NCI-H345 (cell line): ENCODE measurements around the gene FBN1.

Experiments
- DNase-seq: peaks from one replicate; lab custom pipeline; 2025; lab: John Stamatoyannopoulos, UW

The FBN1 gene

DNA sequence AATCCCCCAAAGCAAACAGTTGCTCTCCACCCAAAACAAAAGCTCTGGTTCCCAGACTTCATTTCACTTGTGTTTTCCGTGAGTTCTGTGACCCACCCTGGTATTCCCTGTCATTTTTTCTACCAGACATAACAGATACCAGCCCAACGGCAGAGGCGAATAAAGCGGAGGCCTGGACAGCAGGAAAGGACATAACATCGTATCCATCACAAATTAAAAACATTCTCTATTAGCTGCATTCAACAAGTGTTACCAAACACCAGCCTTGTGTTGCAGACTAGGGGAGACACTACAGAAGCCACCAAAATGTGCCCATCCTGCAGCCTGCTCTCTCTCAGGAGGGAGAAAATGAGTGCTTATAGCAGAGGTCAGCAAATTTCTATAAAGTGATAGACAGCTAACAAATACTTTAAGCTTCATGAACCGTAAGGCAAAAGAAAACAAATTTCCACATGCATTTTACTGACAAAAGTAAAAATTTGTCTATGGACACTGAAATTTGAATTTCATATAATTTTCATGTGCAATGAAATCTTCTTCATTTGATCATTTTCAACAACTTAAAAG, 7.1 kb upstream of the FBN1 start:
- DNase-seq, result no peak

DNA sequence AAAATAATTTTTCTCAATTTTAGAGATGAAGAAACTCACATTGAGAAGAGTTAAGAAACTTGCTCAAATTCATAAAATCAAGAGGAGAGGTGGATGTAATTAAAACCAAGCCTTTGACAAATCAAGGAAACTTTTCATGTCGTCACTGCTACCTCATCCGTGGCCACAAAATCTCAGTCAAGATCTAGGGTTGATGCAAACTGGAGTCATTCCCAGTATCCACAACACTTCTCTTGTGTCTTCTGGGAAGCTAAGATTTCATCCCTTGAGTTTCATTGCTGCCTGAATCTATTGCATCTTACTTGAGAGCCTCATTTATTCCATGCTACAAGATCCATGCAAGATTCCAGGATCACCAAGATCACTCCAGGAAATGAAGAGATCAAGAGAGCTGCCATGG, 5.4 kb upstream of the FBN1 start:
- no peak for DNase-seq

DNA sequence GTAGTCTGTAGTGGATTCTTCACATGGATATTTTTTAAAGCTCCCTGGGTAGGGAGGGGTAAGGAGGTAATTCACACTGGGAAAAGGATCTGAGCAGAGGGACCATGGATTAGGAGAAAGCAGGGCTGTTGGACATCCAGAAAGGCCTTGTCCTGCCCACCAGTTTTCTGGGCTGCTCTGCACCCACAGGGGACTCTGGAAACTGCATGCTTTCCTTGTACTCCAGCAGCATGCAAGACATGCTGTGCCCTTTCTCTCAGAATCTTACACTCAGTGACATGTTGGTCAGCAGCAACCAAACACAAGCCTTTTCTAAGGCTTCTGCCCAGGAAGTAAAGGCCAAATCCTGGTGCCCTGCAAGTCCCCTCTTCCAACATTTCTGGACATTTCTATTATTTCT, 2.5 kb upstream of the FBN1 start:
- no peak for DNase-seq

DNA sequence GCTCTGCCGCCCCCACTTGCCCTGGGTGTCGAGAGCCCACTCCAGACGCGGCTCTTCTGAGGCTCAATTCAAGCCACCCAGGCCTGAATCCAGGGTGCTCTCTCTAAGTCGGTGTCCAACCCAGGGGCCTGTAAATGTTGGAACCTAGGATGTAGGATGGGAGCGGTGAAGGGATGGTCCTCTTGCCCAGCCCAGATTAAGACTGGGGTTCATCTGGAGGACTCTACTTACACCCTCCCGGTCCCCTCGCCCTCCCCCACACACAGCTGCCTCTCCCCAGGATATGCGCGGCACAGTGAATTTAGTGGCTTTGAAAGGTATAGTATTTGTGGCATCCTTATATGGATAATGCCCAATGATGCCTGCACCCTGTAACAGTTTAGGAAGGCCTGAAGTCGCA, 822 bp upstream of the FBN1 start:
- no peak for DNase-seq

DNA sequence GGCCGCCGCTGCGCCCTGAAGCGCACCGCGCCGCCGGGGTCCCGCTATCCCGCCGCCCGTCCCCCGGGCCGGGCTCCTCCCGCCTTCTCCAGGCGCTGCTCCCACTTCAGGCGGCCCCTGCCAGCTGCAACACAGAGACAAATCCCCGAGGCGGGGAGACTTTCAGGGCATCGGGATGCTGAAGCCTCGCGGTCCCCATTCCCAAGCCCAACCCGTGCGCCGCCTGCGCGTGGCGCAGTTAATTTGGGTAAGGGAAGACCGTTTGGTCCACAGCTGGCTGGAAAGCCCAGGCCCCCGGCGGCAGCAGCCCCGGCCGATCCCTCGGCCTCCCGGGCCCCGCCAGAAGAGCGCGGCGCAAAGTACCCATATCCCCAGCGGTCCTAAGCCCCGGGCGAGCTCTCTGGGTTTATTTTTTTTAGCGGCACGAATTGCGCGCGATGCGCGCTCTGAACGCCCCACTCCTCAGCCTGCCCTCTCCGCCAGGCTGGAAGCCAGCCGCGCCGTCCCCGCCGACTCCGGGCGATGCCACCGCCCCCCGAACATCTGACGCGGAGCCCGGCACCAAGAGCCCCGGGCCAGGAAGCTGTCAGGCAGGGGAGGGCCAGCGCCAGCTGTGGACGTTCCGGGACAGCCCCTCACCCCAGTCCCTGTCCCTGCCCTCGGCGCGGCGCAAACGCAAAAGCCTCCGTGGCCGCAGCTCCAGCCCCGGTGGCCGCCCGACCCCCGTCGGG, 517 bp downstream of the FBN1 start:
- no peak for DNase-seq

DNA sequence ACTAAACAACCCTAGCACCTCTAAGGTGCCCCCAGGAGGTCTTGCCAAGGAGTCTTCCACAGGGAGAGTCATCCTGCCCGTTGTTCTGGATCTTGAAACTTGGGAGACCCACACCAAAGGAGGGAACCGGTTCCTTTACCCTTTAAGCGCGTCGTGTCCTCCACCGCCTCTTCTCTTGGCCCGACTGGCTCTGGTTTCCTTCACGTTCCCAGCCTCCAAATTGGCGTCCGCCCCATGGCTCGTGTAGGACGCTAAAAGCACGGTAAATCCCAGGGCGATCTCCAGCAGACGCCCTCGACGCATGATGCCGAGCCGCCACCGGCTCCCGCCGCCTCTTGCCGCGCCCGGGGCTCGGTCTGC, 1.1 kb downstream of the FBN1 start:
- no peak for DNase-seq

DNA sequence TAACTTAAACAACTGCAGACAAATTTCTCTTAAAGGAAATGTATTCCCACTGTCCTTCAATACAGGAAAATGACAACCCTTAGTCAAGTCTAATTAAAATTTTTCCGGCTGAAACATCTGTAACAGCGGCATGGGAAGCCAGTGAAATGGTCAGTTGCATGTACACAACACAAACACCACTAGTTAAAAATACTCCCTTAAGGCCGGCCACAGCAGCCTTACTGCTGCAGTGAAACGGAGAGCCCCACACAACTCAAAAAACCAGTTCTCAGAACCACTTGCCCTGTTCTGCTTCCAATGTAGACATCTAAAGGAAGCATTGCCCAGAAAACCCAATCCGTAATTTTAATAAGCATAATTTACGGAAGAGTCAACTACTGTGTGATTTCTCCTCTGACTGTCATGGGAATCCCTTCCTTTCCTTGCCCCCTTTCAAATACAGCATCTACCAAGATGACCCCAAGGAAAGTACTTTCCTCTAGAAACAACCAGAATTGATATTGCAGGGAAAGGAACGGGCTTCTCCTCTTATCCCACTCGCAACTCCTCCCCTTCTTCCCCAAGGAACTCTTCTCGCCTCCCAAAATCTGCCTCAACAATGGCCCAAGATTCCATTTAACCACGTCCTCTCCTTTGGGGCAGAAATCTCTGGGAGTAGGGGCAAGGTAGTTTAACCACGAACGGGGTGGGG, 1.6 kb downstream of the FBN1 start:
- DNase-seq, result no peak

DNA sequence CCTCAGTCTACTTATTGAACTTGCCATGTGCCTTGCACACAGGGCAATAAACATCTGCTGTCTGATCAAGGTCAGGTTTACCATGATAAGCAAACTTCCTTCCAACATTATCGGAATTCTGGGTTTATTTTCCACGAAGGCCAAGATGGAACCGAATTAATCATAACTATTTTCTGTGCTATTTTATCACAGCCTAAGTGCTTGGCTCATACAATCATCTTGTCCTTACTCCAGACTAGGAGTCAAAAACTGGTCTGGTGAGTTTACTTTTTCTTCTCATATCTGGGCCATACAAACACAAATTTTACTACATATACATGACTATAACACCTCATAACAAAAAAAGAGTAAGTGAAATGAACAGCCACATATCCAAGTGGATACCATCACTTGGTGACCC, 2.3 kb downstream of the FBN1 start:
- DNase-seq, result no peak

DNA sequence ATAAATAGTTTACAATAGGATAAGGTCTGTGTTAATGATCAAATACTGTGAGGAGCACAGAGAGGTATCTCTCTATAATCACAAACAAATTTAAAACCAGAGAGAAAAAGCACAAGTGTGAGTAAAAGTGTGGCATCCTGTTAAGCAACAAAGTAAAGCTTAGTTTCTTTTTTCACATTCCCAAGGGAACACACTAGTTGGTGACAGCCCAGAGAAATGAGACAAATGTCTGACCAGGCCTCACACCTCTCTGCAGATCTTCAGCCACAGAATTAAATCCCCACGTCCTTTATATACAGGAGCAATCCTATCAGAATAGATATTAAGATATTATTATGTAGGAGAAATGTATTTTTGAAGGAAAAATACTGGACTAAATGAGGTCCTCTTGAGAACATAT, 2.7 kb downstream of the FBN1 start:
- DNase-seq, result no peak

DNA sequence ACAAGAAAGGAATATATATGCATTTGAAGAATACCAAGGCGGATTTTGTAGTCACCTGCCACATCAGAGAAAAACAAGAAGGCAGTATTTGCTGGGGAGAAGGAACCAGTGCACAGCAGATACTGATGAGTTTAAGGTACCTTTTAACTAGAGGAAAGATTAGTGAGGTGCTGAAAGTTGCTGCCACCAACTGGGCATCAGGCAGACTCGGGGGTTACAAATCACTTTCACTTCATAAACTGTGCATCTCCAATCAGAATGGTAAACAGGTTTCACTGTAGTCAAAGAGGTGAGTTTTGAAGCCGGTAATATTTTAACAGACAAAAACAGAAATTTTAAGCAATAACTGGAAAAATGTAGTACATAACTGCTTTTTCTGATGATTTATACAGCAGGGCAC, 4.1 kb downstream of the FBN1 start:
- no peak for DNase-seq

DNA sequence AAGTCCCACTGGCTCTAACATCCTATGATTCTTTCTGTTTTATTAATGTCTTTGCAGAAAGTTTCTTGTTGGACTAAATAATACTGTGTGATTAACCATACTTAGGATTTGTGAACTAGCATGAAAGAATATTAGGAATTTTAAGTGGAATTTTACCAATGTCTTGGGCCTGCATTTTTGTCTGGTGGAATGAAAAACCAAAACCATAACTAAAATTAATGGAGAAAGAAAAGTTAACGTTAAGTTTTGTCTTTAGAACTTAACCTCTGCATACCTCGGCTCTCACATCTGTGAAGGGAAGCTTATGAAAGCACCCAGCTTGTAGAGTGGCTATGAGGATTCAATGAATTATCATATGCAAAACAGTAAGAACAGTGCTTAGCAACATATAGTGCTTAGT, 6.5 kb downstream of the FBN1 start:
- DNase-seq, result no peak

DNA sequence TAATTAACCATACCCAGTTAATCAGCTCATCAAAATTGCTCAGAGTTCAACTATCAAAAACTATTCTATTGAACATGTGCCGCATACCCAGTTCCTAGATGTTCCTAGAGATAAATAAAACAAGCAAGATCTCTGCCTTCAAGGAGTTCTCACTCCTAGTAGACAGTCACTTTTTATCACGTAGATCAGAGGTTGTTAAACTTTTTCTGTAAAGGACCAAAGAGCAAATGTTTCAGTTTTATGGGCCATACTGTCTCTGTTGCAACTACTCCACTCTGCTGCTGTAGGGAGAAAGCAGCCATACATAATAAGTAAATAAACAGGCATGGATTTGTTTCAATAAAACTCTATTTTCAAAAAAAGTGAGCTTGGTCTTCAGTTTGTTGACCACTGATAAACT, 7.9 kb downstream of the FBN1 start:
- no peak for DNase-seq

DNA sequence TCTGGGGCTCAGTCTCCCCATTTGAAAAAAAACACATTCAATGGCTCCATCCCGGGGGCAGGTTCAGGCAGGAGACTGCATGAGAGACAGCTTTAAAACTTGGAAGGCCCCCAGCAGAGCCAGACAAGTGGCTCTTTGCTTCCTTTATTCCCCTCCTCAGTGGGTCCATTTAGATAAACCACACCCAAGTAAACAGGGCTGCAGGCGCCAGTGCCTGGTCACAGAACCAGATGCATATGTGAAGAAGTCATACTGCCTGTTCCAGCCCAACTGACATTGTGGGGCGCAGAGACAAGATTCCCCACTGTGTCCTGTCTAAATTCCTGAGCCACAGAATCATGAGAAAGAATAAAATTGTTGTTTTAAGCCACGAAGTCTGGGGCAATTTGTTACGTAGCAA, 9.0 kb downstream of the FBN1 start:
- DNase-seq, result no peak

DNA sequence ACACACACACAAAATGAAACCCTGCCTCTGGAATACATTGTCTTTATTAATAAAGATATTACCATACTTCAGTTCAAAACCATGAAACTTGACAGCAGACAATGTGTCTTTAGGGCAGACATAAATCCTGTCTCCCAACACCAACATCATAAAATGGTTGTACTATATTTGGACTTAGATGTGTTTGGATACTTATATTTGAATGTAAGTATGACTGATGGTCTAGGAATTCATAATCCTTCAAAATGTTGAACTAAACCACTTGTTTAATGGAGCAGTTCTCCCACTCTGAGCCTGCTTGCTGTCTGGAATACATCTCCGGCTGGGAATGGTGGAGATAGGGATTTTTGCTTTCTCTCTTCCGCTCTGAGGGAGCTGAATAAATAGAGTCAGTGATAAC, 10.6 kb downstream of the FBN1 start:
- no peak for DNase-seq

DNA sequence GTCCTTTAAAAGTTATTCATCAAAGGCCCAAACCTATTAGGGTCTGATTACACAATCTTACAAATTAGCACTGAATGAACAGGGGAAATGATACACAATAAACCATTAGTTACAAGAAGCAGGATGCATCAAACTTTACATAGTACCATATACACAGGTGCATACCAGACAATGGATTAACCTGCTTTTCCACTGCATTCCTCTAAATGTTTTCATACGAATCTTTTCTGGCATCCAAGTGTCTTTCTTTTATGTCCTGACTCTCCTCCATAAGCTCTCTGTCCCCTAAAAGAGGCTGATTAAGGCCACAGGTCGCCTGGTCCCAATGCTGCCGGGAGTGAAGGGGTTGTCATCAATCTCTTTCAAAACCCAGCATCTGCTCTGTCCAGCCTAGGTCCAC, 11.4 kb downstream of the FBN1 start:
- DNase-seq, result no peak

DNA sequence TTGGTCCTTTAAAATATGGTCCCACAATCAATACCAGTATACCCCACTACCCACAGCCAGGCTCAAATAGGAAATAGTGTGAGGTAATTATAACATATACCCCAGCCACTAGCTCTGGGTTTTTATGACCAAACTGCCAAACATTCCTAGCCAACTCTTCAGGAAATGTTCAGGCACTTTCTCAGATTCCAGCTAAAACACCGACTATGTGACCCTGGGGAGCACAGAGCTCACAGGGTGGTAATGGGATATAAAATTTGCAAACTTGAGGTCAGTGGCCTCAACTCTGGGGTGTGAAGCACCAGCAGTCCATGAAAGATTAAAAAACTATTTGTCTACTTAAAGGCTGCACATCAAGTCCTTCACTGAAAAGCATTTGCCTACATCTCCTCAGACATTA, 12.9 kb downstream of the FBN1 start:
- no peak for DNase-seq

DNA sequence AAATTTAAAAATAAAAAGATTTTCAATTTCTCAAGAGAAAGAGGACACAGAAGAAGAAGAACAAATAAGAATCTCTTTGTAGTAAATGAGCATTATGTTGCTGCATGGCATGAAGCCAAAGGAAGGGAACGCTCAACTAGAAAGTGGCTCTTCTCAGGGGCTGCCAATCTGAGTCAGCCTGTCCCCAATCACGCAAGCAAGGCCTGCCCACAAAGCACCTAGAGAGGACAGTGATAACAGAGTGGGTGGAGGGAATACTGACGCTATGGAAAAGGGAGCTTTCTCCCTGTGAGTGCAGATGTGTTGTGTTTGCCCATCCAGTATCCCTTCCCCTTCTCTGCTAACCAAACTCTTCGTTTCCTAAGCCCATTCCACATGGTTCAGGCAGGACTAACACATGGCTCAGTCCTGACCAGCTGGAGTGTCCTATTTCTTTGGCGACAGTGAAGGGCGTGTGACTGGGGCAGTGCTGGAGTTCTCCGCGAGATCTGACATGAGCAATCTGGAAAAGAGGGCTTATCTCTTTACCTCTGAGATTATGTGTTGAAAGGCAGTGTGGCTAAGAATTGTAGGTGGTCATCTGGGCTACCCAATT, 14.2 kb downstream of the FBN1 start:
- no peak for DNase-seq

DNA sequence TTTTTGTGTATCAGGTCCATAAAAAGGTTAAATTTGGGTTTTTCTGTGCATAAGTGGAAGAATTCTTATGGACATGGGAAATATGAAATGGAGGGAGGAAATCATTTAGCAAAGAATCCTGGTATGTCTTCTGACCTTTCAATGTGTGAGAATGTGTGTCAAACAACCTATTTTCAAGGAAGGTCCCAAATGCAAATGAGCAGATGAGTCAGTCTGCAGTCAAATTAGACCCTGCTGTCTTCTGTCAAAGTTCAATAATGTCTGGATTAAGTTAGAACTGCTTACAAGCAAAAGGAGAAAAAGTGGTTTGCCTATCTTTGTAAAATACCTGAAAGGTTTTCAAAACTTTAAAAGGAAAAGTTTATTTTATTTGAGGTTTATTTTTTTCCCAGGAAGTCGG, 15.3 kb downstream of the FBN1 start:
- no peak for DNase-seq

DNA sequence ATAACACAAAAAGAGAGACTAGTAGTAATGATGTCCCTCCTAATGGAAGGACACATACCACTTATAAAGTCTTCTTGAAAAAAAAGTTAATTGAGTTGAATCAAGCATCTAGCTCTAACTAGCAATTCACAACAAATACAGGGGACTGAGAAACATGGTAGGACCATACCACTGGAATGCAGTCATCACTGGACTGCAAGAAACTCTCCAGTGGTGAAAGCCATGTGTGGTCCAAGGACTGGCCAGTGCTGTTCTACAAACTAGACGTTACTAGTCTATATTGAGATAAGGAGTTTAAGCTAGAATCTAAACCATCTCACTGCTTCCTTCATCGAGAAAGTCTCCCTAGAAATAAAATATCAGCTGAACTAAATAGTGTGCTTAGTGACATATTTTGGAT, 16.7 kb downstream of the FBN1 start:
- no peak for DNase-seq

DNA sequence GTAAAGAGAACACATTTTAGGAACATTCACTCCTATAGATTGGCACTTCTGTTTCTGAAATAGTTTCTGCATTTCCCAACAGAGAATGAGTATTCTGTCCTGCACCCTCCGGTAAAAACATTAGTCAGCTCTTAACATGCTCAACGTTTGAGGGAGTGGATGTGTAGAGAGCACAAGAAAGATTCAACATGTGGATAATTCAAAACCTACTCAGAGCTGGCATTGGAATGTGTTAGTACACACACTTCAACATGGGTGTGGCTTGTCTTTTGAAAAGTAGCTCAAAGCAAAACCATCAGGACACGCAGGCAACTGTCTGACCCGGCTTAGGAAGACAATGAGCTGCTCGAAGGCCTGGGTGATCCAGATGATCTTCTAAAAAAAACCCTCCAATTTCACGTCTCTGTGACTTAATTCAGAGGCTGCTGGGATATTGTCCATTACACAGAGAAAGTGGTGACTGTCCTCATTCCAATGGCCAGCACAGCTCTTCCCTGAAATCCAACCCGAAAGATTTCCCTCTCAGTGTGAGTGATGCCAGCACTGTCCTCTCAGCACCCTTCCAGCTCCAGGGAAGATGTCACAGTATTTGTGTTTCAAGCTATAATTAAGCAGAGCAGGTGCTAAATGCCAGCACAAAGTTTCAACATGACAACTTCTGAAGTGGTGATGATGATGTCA, 18.1 kb downstream of the FBN1 start:
- no peak for DNase-seq

DNA sequence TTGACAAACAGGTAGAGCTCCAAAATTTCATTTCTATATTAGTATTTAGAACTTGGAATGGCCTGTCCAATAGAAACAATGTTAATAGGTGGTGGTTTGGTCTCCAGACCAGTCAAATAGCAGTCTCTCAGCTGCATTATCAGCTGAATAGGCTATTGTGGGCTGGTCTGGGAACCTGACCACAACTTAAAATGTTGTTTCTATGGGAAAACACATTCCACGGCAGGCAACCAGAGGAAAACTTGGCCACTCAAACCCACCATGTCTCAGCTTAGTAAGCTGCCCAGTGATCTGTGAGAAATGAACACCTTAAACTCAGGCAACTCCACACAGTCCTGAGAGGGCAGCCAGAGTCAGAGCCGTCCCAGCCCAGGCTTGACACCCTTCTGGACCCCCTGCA, 20.4 kb downstream of the FBN1 start:
- no peak for DNase-seq

DNA sequence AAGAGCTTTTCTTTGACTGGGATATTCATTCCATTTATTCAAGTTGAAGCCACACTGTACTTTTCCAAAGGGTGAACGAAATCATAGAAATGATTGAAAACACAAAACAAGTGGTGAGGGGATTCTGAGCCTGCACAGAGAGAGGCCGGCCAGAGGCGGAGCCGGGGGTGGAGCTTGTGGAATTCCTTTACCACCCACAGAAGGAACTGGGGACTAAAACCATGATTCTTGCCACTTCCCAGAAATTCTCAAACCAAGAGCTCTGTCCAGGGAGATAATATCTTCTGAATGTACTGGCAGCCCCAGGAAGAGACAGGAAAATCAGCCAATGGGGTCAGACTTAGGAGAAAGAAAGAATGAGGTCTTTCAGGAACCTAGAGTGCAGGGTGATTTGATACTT, 20.8 kb downstream of the FBN1 start:
- no peak for DNase-seq

DNA sequence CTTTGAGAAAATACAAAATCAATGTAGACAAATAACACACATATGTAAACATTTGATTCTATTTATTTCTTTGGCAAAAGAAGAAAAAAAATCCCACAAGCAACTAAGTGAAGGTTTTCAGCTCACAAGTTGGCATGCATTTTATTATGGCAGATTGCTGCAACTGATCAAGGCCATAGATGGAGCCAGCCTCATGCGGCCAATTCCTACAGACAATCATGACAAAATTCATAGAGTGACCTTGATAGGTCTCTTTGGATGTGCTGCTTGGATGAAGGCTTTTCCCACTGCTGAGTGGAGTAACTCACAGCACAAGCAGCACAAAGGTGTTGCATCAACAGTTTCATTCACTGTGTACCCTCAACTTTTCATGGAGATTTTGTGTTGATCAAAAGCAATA, 22.1 kb downstream of the FBN1 start:
- DNase-seq, result no peak
